Endothelial cell of umbilical vein (primary cell): Measurements from ENCODE around the gene MLIP.

Experiments used
- POLR2A ChIP-seq: IDR thresholded peaks from 2 replicates; pipeline ENCODE4 v1.6.1; 2012; ENCODE audit warnings: low read depth, mild to moderate bottlenecking, control low read depth, low read length
- POLR2AphosphoS5 ChIP-seq: IDR thresholded peaks from 2 replicates; pipeline ENCODE4 v1.6.1; 2012; ENCODE audit warnings: low read depth, mild to moderate bottlenecking, control low read depth, low read length, moderate library complexity; ENCODE audit not compliant: insufficient read depth
- TF ChIP-seq, protein P1 (sequence below), 2 donors: IDR thresholded peaks; 1 replicate in 1 of 2; 2 replicates in 1 of 2; pipeline ENCODE4 v1.5.1; 2011; ENCODE audit warnings: low read length in 2 of 2, mild to moderate bottlenecking in 2 of 2, moderate library complexity in 2 of 2, control low read depth in 1 of 2, inconsistent platforms in 1 of 2, low read depth in 1 of 2; ENCODE audit not compliant: insufficient read depth in 1 of 2; ENCODE audit errors: extremely low read depth in 1 of 2

DNA sequence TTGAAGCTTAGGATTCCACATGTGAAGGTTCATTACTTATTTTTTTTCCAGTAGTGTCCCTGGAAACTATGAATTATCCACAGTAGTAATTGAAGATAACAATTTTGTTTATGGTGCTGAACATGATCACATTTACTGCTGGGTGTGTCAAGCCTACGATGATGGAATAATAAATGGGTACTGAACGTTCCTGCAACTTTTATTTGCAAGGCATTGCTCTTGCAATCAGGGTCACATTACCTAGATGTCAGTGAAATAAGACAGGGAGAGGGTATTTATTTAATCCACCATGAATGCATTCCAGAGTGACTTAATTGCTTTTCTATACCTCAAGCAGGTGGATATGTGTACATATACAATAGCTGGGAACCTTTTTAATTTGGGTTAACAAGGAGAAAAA, 27.0 kb upstream of the MLIP start:
- TF ChIP-seq, protein P1, sequence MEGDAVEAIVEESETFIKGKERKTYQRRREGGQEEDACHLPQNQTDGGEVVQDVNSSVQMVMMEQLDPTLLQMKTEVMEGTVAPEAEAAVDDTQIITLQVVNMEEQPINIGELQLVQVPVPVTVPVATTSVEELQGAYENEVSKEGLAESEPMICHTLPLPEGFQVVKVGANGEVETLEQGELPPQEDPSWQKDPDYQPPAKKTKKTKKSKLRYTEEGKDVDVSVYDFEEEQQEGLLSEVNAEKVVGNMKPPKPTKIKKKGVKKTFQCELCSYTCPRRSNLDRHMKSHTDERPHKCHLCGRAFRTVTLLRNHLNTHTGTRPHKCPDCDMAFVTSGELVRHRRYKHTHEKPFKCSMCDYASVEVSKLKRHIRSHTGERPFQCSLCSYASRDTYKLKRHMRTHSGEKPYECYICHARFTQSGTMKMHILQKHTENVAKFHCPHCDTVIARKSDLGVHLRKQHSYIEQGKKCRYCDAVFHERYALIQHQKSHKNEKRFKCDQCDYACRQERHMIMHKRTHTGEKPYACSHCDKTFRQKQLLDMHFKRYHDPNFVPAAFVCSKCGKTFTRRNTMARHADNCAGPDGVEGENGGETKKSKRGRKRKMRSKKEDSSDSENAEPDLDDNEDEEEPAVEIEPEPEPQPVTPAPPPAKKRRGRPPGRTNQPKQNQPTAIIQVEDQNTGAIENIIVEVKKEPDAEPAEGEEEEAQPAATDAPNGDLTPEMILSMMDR (IDR thresholded peaks at IDR 0.05; ENCODE audit: extremely low read depth in 1 of 2, insufficient read depth in 1 of 2, low read depth in 1 of 2, low read length in 2 of 2) = no peak
- no peak for TF ChIP-seq POLR2AphosphoS5
- TF ChIP-seq POLR2A = no peak
